ACC112 (cell line): ENCODE measurements around the gene ACOT11.

Source experiments
- H2AFZ ChIP-seq: fragments of 200-600 bp; sonication (generic); one replicate; pipeline ENCODE4 v1.6.0; 2017; ENCODE audit warnings: antibody characterized with exemption, low read length; ENCODE audit not compliant: unreplicated experiment
- H3K27ac ChIP-seq: fragments of 200-600 bp; sonication (generic); 2 replicates; pipeline ENCODE4 v1.5.1; 2014; ENCODE audit warnings: low read depth, mild to moderate bottlenecking, antibody characterized with exemption, low read length, moderate library complexity
- H3K27me3 ChIP-seq: fragments of 200-600 bp; sonication (generic); 2 replicates; pipeline ENCODE4 v1.6.1; 2014; ENCODE audit warnings: mild to moderate bottlenecking, antibody characterized with exemption, low read length, moderate library complexity, mixed read lengths; ENCODE audit not compliant: insufficient read depth
- H3K36me3 ChIP-seq: fragments of 200-600 bp; sonication (generic); 2 replicates; pipeline ENCODE4 v1.6.1; 2016; ENCODE audit warnings: mild to moderate bottlenecking, antibody characterized with exemption, low read length, moderate library complexity, mixed read lengths; ENCODE audit not compliant: insufficient read depth
- H3K4me1 ChIP-seq: fragments of 200-600 bp; sonication (generic); one replicate; pipeline ENCODE4 v1.6.1; 2016; ENCODE audit warnings: low read length, mixed read lengths; ENCODE audit not compliant: insufficient read depth, unreplicated experiment, control insufficient read depth
- H3K4me3 ChIP-seq: fragments of 200-600 bp; sonication (generic); 2 replicates; pipeline ENCODE4 v1.5.1; 2014; ENCODE audit warnings: mild to moderate bottlenecking, low read depth, low read length
- H3K79me2 ChIP-seq: fragments of 200-600 bp; sonication (generic); one replicate; pipeline ENCODE4 v1.6.0; 2016; ENCODE audit warnings: low read length; ENCODE audit not compliant: control insufficient read depth, unreplicated experiment, insufficient read depth

Gene ACOT11

DNA sequence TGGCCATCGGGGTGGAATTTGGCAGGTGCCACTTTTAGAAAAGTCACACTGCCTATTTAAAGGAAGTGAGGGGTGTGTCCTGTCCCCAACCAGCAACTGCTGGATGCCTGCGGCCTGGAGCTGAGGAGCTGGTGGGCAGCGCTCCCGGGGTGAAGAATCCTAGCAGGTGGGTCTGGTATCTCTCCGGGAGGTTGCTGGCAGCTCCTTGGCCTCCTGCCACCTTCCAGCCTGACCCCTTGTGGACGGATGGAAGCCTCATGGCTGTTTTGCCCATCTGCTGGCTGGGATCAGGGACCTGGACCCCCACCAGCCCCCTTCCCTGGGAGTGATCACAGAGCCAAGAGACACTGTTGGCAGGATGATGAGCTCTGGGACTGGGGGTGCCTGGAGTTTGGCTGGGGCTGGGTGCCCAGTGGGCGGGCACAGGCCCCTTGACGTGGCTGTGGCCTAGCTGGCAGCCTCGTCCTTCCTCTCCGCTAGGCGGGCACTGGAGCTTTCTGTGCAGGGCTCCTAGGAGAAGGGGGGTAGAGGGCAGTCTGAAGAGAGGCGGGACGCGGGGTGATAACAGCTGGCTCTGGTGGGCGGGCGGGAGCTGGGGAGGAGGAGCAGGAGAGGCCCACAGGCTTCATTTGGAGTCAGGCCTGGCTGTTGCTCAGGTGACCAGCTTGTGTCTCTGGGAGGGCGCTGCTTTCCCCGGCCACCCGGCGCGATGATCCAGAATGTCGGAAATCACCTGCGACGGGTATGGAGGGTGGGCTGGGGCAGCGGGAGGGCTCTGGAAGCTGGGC, at the start of gene ACOT11:
Gene ACOT11, plus strand, starts transcription at position 628 of the 788 bp plus-strand sequence. Its CDS starts 82 bp downstream, at position 710.
- Histone ChIP-seq H3K4me3 (no peak within 1 kb of the TSS), H3K27ac (no peak within 1 kb of the TSS), H3K36me3 (no peaks in the 10 kb centered on the region), H3K79me2 (no peaks in the 10 kb centered on the region), H3K4me1 (peaks cover 16% of the 10 kb centered on the region), H3K27me3 (no peaks in the 10 kb centered on the region), H2AFZ (no peak within 1 kb of the TSS)

DNA sequence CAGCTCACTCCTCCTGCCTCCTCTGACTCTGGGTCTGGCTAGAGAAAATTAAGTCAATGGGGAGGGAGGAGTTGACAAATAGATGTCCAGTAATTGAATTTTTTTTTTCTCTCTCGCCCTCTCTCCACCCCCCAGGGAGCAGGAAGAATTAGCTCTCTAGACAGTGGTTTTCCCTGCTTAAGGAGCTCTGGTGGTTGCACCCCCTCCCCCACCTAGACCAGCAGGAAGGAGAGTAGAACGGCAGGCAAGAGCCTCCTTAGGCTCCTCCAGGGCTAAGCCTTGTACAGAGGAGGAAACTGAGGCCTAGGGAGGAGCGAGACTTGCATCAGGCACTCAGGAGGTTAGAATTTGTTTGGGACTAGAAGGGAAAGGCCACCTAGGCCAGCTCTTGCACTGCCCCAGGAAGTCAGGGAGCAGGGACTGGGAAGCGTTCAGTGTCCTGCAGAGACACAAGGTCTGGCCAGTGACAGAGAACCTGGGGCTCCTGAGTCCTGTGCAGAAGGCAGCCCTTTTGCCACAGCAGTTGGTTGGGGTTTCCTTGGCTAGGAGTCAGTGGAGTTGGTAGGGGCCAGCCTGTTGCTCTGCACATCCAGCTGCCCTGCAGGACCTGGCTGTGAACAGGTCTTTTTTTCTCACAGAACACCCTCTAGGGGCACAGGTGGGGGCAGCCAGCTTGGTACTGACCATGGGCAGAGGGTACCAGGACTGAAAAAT, 49.5 kb upstream of the ACOT11 start:
- no peak overlapping the region for H2AFZ ChIP-seq
- no peaks in the 10 kb centered on the region for H3K36me3 ChIP-seq
- no peak overlapping the region for H3K27ac ChIP-seq
- no peaks in the 10 kb centered on the region for H3K4me1 ChIP-seq
- H3K27me3 ChIP-seq = peaks cover 39% of the 10 kb centered on the region
- H3K79me2 ChIP-seq = no peaks in the 10 kb centered on the region
- H3K4me3 ChIP-seq = peak overlapping the region; percentile 67

DNA sequence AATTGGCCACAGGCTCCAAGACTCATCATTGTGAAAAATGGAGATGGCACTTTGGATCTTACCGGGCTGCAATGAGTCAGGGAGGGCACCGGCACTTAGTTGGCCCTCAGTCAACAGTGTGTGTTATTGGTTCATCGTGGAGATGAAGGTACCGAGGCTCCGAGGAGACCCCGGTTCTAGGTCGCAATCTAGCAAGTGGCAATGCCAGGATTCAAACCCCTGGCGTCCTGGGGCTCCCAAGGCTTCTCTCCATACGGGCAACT, 49.0 kb upstream of the ACOT11 start:
- Histone ChIP-seq H3K4me1 (no peaks in the 10 kb centered on the region), H3K27me3 (peaks cover 39% of the 10 kb centered on the region), H3K79me2 (no peaks in the 10 kb centered on the region), H3K36me3 (no peaks in the 10 kb centered on the region), H3K4me3 (peak overlapping the region; percentile 67), H3K27ac (no peak overlapping the region), H2AFZ (peak overlapping the region; percentile 7)

DNA sequence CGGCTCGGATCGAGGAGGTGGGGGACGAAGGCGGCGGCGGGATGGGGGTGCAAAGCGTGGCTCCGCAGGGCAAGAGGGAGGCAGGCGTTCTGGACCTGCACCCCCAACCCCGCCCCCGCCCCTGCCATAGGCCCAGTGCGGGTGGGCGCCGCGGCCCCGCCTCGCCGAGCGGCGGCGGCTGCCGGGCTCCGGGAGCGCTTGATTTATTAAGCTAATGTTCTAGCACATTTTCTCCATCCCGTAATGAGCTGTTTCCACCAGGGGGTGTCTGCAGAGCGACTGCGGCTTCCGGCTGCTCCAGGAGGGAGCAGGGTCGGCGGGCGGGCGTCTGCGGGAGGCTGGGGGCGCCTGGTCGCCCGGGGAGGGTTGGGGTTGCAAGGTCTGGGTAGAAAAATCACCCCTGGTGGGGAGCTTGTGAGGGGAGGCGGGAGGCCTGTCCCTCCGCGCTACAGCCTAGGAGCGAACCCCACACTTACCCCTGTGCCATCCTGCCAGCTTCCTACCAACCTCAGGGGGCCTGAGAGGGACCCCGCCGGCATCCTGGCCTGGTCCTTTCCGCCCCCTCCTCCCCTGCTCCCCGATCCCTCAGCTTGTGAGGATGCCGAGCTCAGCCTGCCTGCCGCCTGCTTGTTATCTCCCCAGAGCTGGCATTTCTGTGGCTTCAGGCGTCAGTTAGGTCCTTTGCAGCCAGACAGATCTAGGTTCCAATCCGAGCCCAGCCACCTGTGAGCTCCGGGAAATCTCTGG, 48.5 kb upstream of the ACOT11 start:
- Histone ChIP-seq H3K36me3 (no peaks in the 10 kb centered on the region), H3K79me2 (no peaks in the 10 kb centered on the region), H3K4me3 (peak overlapping the region; percentile 67), H2AFZ (peak overlapping the region; percentile 31), H3K4me1 (no peaks in the 10 kb centered on the region), H3K27me3 (peaks cover 39% of the 10 kb centered on the region), H3K27ac (no peak overlapping the region)

DNA sequence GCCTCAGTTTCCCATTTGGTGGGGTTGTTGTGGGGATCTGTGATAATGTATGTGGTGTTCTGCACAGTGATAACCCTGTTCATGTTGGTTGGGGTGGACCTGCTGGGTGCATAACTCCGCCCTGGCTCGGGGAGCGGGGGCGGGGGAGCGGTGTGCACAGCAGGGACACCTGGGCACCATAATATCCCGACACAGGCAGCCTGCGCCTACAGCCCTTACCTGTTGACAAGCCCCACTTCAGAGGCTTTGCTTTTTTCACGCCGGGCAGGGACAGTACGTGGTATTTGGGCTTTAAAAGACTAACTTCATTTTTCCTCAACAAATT, 48.0 kb upstream of the ACOT11 start:
- peaks cover 39% of the 10 kb centered on the region for H3K27me3 ChIP-seq
- no peaks in the 10 kb centered on the region for H3K79me2 ChIP-seq
- peak overlapping the region; percentile 67; the same call in 1 of the 2 replicates for H3K4me3 ChIP-seq
- H2AFZ ChIP-seq = no peak overlapping the region
- H3K36me3 ChIP-seq = no peaks in the 10 kb centered on the region
- no peaks in the 10 kb centered on the region for H3K4me1 ChIP-seq
- H3K27ac ChIP-seq = no peak overlapping the region

DNA sequence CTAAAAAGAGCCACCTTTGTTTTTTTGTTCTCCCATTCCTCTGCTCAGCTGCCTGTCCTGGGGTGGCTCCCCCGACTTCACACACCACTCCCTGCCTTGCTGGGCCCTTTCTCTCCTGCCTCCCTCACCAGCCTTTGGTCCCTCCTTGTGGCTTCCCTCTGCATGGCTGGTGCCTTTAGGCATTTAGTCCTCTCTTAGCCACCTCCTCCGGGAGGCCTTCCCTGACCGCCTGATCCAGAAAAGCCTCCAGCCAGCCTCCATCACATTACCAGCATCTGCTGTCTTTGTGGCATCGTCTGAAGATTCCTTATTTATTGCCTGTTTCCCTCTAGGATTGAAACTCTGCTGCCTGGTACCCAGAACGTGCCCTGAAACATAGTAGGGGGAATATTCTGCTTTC, 46.2 kb upstream of the ACOT11 start:
- peaks cover 7% of the 10 kb centered on the region for H3K4me1 ChIP-seq
- no peaks in the 10 kb centered on the region for H3K36me3 ChIP-seq
- no peaks in the 10 kb centered on the region for H3K79me2 ChIP-seq
- H3K27ac ChIP-seq = no peak overlapping the region
- H3K4me3 ChIP-seq = no peak overlapping the region
- peaks cover 29% of the 10 kb centered on the region for H3K27me3 ChIP-seq
- H2AFZ ChIP-seq = no peak overlapping the region

DNA sequence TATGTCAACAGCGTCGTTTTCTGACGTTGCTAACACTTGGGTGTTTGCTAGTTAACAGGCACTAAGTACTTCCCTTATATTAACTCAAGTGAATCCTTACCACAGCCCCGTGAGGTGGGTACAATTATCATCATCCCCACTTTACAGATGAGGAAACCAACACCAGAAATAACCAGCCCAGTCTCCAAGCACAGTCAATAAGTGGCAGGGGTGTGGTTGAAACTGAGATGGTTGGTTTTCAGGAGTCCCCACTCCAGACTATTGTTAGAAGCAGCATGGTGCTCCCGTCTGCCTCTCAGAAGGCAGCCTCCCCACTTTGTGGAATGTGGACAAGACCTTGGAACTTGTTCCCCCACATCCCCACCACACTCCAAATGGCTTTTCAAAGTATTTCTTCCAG, 45.7 kb upstream of the ACOT11 start:
- Histone ChIP-seq H2AFZ (no peak overlapping the region), H3K4me1 (peaks cover 7% of the 10 kb centered on the region), H3K79me2 (no peaks in the 10 kb centered on the region), H3K27me3 (peaks cover 24% of the 10 kb centered on the region), H3K4me3 (no peak overlapping the region), H3K36me3 (no peaks in the 10 kb centered on the region), H3K27ac (no peak overlapping the region)

DNA sequence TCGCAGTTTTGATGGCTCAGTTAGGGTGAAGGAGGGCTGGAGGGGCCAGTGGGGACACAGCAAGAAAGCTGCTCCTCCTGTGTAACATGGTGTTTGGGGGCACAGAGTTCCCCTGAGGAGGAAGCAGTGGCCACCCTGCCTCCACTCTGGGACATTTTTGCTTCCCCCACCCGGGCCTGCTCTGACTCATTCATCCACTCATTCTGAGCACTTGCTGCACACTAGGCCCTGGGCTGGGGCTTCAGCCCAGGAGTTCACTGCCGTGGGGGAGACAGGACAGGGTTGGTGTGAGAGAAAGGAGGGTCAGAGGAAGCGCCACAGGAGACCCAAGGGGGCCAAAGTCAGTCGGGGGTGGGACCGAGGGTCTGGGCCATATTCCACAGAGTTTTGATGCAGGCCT, 41.4 kb upstream of the ACOT11 start:
- H3K79me2 ChIP-seq = no peaks in the 10 kb centered on the region
- no peak overlapping the region for H3K4me3 ChIP-seq
- H3K27me3 ChIP-seq = peaks cover 3% of the 10 kb centered on the region; the same call in 1 of the 2 replicates
- H3K36me3 ChIP-seq = no peaks in the 10 kb centered on the region
- H3K4me1 ChIP-seq = peaks cover 7% of the 10 kb centered on the region
- H3K27ac ChIP-seq = no peak overlapping the region
- no peak overlapping the region for H2AFZ ChIP-seq

DNA sequence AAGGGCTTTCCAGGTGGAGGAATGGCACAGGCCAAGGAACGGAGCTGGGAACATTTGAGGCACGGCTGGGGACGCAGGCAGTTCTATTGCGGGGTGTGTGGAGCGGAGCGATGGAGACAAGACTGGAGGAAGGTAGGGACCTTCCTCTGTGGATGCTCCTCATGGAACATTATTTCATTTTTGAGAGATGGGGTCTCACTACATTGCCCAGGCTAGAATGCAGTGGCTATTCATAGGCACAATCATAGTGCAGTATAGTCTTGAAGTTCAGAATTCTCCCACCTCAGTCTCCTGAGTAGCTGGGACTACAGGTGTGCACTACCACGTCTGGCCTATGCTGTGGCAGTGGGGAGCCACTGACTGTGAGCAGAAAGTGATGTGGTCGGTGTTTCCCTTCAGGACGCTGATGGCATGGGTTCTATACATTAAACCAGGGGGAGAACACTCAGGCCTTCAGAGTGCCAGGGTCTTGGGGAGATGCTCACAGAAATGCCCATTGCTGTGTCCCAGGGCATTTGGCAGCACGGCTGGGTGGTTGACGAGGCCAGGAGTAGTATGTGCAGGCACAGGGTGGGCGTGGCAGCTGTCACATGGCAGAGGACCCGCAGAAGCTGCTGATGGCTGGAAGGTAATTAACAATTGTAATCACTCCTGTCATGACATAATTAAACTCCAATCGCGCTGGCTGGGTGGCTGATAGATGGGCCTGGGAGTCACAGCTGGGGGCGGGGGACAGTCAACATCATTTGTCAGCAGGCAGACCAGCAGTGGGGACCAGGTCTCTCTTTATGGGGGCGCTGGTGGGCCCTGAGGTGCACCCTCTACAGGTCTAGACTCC, 40.8 kb upstream of the ACOT11 start:
- Histone ChIP-seq H3K36me3 (no peaks in the 10 kb centered on the region), H3K27ac (no peak overlapping the region), H3K27me3 (peaks cover 1% of the 10 kb centered on the region; the same call in 1 of the 2 replicates), H3K4me1 (peaks cover 7% of the 10 kb centered on the region), H3K79me2 (no peaks in the 10 kb centered on the region), H3K4me3 (no peak overlapping the region), H2AFZ (no peak overlapping the region)

DNA sequence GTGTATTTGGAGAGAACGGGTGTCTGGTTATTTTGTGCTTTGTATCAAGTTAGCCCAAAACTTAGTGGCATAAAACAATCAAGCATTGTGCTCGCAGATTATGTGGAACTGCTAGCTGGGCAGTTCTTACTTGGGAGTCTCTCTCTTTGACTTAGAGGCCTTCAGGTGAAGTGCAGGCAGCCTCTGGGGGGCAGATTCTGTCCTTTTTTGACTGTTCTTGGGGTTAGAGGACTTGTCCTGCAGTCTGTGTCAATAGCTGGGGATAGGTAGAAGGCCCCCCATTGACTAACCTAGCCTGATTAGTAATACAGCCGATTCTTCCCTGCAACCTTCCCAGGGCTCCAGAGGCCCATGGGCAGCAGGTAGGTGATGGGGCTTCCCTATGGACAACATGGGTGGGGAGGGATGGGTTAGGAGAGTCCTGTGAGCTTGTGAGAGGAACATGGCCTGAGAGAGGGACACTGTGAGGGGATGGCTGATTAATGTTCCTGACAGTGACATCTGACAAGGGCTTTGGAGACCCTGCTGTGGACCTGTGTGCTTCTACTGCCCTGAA, 37.2 kb upstream of the ACOT11 start:
- H3K79me2 ChIP-seq = no peaks in the 10 kb centered on the region
- H3K4me3 ChIP-seq = no peak overlapping the region
- no peaks in the 10 kb centered on the region for H3K36me3 ChIP-seq
- H3K4me1 ChIP-seq = peaks cover 7% of the 10 kb centered on the region
- H3K27ac ChIP-seq = no peak overlapping the region
- no peak overlapping the region for H2AFZ ChIP-seq
- H3K27me3 ChIP-seq = peaks cover 3% of the 10 kb centered on the region; the same call in 1 of the 2 replicates
